Gastrocnemius medialis (tissue), 4 donors: ENCODE results near the gene TNNT3. TPM values are rescaled to one million over a fixed set of nuclear protein-coding genes. Genes with fewer than 3 reads are reported as not detected.
A peak's percentile ranks its signal among the peaks of the same experiment; 100 is the strongest.

Experiments
- ATAC-seq, 2 donors: fragments of 150-250 bp; one replicate each; pipeline ENCODE4 v1.9.1; 2016
- DNase-seq, 2 donors: peaks; one replicate each; pipeline ENCODE4 v3.0.0-alpha.2; 2019
- H3K27ac ChIP-seq, 4 donors: fragments of 200-600 bp; sonication (generic); 1 replicate in 1 of 4; 2 replicates in 3 of 4; pipeline ENCODE4 v1.5.1; 2016 to 2018; ENCODE audit warnings: mild to moderate bottlenecking in 2 of 4, moderate library complexity in 1 of 4
- H3K27me3 ChIP-seq, 3 donors: fragments of 200-600 bp; sonication (generic) in 2 of 3; 1 replicate in 1 of 3; 2 replicates in 2 of 3; pipeline versions ENCODE4 v1.5.1 to v1.6.0; 2016 to 2019; ENCODE audit warnings: mild to moderate bottlenecking in 1 of 3, moderate library complexity in 1 of 3
- H3K36me3 ChIP-seq, 2 donors: fragments of 200-600 bp; sonication (generic) in 1 of 2; one replicate each; pipeline ENCODE4 v1.5.1; 2017 to 2018
- H3K4me1 ChIP-seq, 2 donors: fragments of 200-600 bp; sonication (generic) in 1 of 2; one replicate each; pipeline ENCODE4 v1.5.1; 2016 to 2017; ENCODE audit warnings: mild to moderate bottlenecking in 2 of 2
- H3K4me3 ChIP-seq, 4 donors: fragments of 200-600 bp; sonication (generic) in 3 of 4; 1 replicate in 1 of 4; 2 replicates in 3 of 4; pipeline ENCODE4 v1.5.1; 2016 to 2019; ENCODE audit warnings: mild to moderate bottlenecking in 2 of 4
- H3K9me3 ChIP-seq, 3 donors: fragments of 200-600 bp; sonication (generic) in 2 of 3; 1 replicate in 1 of 3; 2 replicates in 2 of 3; pipeline ENCODE4 v1.5.1; 2016 to 2019
- POLR2A ChIP-seq, 2 donors: fragments of 450-650 bp; IDR thresholded peaks; one replicate each; pipeline ENCODE4 v1.6.1; 2017; ENCODE audit warnings: antibody characterized with exemption in 2 of 2, mild to moderate bottlenecking in 2 of 2, moderate library complexity in 2 of 2
- in situ Hi-C, 4 donors: fragments of 200-750 bp; cut with MboI; loops; one replicate each; pipeline versions ENCODE4 v1.15.0 to v1.8.0; 2017; ENCODE audit warnings: low sequenced_read_pairs in 4 of 4
- intact Hi-C: fragments of 100-400 bp; cut with DNase I; formaldehyde crosslinking; loops from one replicate; pipeline ENCODE4 v1.15.1; 2023; ENCODE audit warnings: low total_unique reads
- total RNA-seq, 4 donors: library from RNA; depleted of rRNA; stranded (reverse); fragments of >200 nt; gene quantifications; one replicate each; pipeline versions ENCODE4 v1.1.0 to v1.2.3, GENCODE V29; 2016
- TF ChIP-seq, protein P1 (sequence below), 5 experiments: fragments of 450-650 bp in 3 of 5; fragments of 200-600 bp in 2 of 5; sonication (generic) in 2 of 5; IDR thresholded peaks in 4 of 5; conservative IDR thresholded peaks in 1 of 5; 1 replicate in 4 of 5; 2 replicates in 1 of 5; pipeline ENCODE4 v1.5.1; 2016 to 2019; ENCODE audit warnings: antibody characterized with exemption in 5 of 5, mild to moderate bottlenecking in 3 of 5, moderate library complexity in 3 of 5

Gene TNNT3
- total RNA-seq, 4 donors from 2014 or later = 1,260 to 3,441 (median 1,835) TPM

- Histone ChIP-seq H3K27ac (no peak overlapping the region), H3K27me3 (no peaks in the 10 kb centered on the region), H3K4me1 (peaks cover 6 to 7% of the 10 kb centered on the region in 2 donors), H3K9me3 (no peaks in the 10 kb centered on the region), H3K36me3 (no peaks in the 10 kb centered on the region), H3K4me3 (no peak overlapping the region)
- no peak for TF ChIP-seq POLR2A (IDR thresholded peaks at IDR 0.05)
- TF ChIP-seq, protein P1, sequence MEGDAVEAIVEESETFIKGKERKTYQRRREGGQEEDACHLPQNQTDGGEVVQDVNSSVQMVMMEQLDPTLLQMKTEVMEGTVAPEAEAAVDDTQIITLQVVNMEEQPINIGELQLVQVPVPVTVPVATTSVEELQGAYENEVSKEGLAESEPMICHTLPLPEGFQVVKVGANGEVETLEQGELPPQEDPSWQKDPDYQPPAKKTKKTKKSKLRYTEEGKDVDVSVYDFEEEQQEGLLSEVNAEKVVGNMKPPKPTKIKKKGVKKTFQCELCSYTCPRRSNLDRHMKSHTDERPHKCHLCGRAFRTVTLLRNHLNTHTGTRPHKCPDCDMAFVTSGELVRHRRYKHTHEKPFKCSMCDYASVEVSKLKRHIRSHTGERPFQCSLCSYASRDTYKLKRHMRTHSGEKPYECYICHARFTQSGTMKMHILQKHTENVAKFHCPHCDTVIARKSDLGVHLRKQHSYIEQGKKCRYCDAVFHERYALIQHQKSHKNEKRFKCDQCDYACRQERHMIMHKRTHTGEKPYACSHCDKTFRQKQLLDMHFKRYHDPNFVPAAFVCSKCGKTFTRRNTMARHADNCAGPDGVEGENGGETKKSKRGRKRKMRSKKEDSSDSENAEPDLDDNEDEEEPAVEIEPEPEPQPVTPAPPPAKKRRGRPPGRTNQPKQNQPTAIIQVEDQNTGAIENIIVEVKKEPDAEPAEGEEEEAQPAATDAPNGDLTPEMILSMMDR (IDR thresholded peaks at IDR 0.05 in 4 of 5, conservative IDR thresholded peaks at IDR 0.05 in 1 of 5) = no peak
- DNase-seq (no peak), ATAC-seq (peak in 1 of 2 donors; percentile 18)
- intact Hi-C loops (no loop called here), in situ Hi-C loops (loop anchor here in 1 of 4 donors (25.0 kb wide), 1 partner anchor 265 kb away; the partner anchor contains the start of genes INS and TH)
These were observed 22.6 kb upstream of the TNNT3 start for GRCh38 chr11:1896923-1897322.

DNA sequence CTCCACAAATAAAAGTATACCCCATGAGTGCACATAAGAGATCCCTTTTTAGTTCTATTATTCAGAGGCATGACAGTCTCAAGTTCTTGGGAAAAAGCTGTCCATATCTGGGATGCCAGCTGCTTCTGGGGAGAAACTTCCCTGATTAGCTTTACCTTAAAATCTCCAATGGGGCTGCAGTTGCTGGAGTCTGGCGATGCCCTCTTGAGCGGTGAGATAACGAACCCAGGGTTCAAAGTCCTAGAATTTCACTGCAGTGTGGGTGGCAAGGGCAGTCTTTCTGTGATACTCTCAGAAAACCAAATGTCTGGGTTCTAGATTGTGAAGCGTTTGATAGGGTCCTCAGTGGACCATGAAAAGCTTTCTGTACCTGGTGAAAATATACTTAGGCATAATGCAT, 20.4 kb upstream of the TNNT3 start:
- Histone ChIP-seq H3K27me3 (no peaks in the 10 kb centered on the region), H3K4me3 (no peak overlapping the region), H3K4me1 (no peaks in the 10 kb centered on the region), H3K27ac (no peak overlapping the region), H3K36me3 (no peaks in the 10 kb centered on the region), H3K9me3 (no peaks in the 10 kb centered on the region)
- no peak for TF ChIP-seq POLR2A (IDR thresholded peaks at IDR 0.05)
- TF ChIP-seq, protein P1 (IDR thresholded peaks at IDR 0.05 in 4 of 5, conservative IDR thresholded peaks at IDR 0.05 in 1 of 5) = no peak
- DNase-seq (no peak), ATAC-seq (no peak)
- intact Hi-C loops = no loop called here
- in situ Hi-C loops = loop anchor here in 1 of 4 donors (25.0 kb wide), 1 partner anchor 263 kb away; the partner anchor contains the start of genes INS and TH

GRCh38 chr11:1899686-1900085, 19.8 kb upstream of the TNNT3 start:
- no peak for DNase-seq
- Histone ChIP-seq H3K36me3 (no peaks in the 10 kb centered on the region), H3K9me3 (no peaks in the 10 kb centered on the region), H3K27me3 (no peaks in the 10 kb centered on the region), H3K4me1 (no peaks in the 10 kb centered on the region), H3K4me3 (no peak overlapping the region), H3K27ac (no peak overlapping the region)
- no peak for ATAC-seq
- in situ Hi-C loops (loop anchor here in 1 of 4 donors (25.0 kb wide), 1 partner anchor 263 kb away; the partner anchor contains the start of genes INS and TH), intact Hi-C loops (no loop called here)
- TF ChIP-seq, protein P1 (IDR thresholded peaks at IDR 0.05 in 4 of 5, conservative IDR thresholded peaks at IDR 0.05 in 1 of 5) = no peak
- no peak for TF ChIP-seq POLR2A (IDR thresholded peaks at IDR 0.05)

DNA sequence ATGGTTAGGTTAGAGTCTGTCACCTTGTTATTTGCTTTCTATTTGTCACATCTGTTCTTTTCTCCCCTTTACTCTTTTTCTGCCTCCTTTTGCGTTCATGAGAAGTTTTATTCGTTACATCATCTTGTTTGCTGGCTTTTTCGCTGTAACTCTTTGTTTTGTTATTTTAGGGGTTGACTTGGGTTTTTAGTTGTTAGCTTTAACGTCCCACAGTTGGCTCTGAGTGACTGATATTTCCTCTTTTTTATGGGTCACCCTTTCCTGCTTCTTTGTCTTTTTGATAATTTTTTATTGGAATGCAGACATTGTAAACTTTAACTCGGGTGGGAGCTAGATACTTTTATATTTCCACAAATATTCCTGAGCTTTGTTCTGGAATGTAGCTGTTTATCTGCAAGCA, 13.3 kb upstream of the TNNT3 start:
- intact Hi-C loops (no loop called here), in situ Hi-C loops (no loop called here)
- ATAC-seq (no peak), DNase-seq (no peak)
- Histone ChIP-seq H3K9me3 (no peaks in the 10 kb centered on the region), H3K27me3 (no peaks in the 10 kb centered on the region), H3K4me1 (peaks cover 0 to 15% of the 10 kb centered on the region in 2 donors), H3K27ac (peak overlapping the region; percentile 70 to 78 (median 76)), H3K36me3 (no peaks in the 10 kb centered on the region), H3K4me3 (no peak overlapping the region)
- TF ChIP-seq, protein P1 (IDR thresholded peaks at IDR 0.05 in 4 of 5, conservative IDR thresholded peaks at IDR 0.05 in 1 of 5) = no peak
- no peak for TF ChIP-seq POLR2A (IDR thresholded peaks at IDR 0.05)
